ENCODE measurements around the gene IL1RAP.

- TF ChIP-seq POLR2AphosphoS5 (IDR thresholded peaks at IDR 0.05) (no peak), CTCF (IDR thresholded peaks at IDR 0.05) (no peak), EP300 (IDR thresholded peaks at IDR 0.05; ENCODE audit: low read depth) (no peak)
Observed at GRCh38 chr3:190706582-190706981, 192.7 kb downstream of the IL1RAP start.
